ENCODE results near the gene ZBED6. TPM values are rescaled to one million over a fixed set of nuclear protein-coding genes. Genes with fewer than 3 reads are reported as not detected.

The ZBED6 gene
- total and polyA plus RNA-seq, 2 experiments from 2014 or later = 2.6 to 12.8 TPM

- no peak for DNase-seq (ENCODE audit: low spot score)
- peak overlapping the region; percentile 94 for H3K27ac ChIP-seq
- TF ChIP-seq EZH2phosphoT487 (IDR thresholded peaks at IDR 0.05; ENCODE audit: low read depth, severe bottlenecking, unreplicated experiment) = no peak
- TF ChIP-seq CTCF (IDR thresholded peaks at IDR 0.05; ENCODE audit: poor library complexity) = no peak
- TF ChIP-seq EZH2 (IDR thresholded peaks at IDR 0.05; ENCODE audit: borderline replicate concordance) = no peak
Observed at GRCh38 chr1:203768256-203768655, 27.2 kb upstream of the ZBED6 start.

GRCh38 chr1:203769505-203770343 lies 25.7 kb upstream of the ZBED6 start:
- peak; percentile 91 for DNase-seq (ENCODE audit: low spot score)
- Histone ChIP-seq H4K20me1 (ENCODE audit: insufficient read depth, poor library complexity, severe bottlenecking) (no peaks in the 10 kb centered on the region), H3K27ac (peak overlapping the region; percentile 94), H3K9me2 (replicated peaks; ENCODE audit: insufficient read depth) (no peaks in the 10 kb centered on the region), H3K36me3 (replicated peaks; ENCODE audit: insufficient read depth, low read depth) (no peaks in the 10 kb centered on the region), H2AFZ (peak overlapping the region; percentile 10), H3K4me3 (no peak overlapping the region), H3K27me3 (no peaks in the 10 kb centered on the region), H3K4me2 (peak overlapping the region; percentile 58), H3K9me3 (ENCODE audit: low read depth) (no peaks in the 10 kb centered on the region), H3K4me1 (ENCODE audit: insufficient read depth) (peaks cover 6% of the 10 kb centered on the region), H3K79me2 (no peaks in the 10 kb centered on the region)
- 38% methylated on average over 15 of the region's 15 CpGs for WGBS (ENCODE audit: low lambda C conversion rate, missing lambda C conversion rate)
- TF ChIP-seq EZH2 (IDR thresholded peaks at IDR 0.05; ENCODE audit: borderline replicate concordance) = no peak
- TF ChIP-seq CTCF (IDR thresholded peaks at IDR 0.05; ENCODE audit: poor library complexity) = no peak
- no peak for TF ChIP-seq EZH2phosphoT487 (IDR thresholded peaks at IDR 0.05; ENCODE audit: low read depth, severe bottlenecking, unreplicated experiment)

More at GRCh38 chr1:203768256-203768655, 27.2 kb upstream of the ZBED6 start:
- H4K20me1 ChIP-seq (ENCODE audit: insufficient read depth, poor library complexity, severe bottlenecking) = no peaks in the 10 kb centered on the region
- no peaks in the 10 kb centered on the region for H3K36me3 ChIP-seq (replicated peaks; ENCODE audit: insufficient read depth, low read depth)
- H3K27me3 ChIP-seq = no peaks in the 10 kb centered on the region
- no peaks in the 10 kb centered on the region for H3K9me3 ChIP-seq (ENCODE audit: low read depth)
- H3K4me1 ChIP-seq (ENCODE audit: insufficient read depth) = peaks cover 6% of the 10 kb centered on the region
- H2AFZ ChIP-seq = no peak overlapping the region
- no peaks in the 10 kb centered on the region for H3K79me2 ChIP-seq
- no peak overlapping the region for H3K4me2 ChIP-seq
- no peaks in the 10 kb centered on the region for H3K9me2 ChIP-seq (replicated peaks; ENCODE audit: insufficient read depth)
- WGBS (ENCODE audit: low lambda C conversion rate, missing lambda C conversion rate) = 85% methylated on average over 6 of the region's 6 CpGs
- H3K4me3 ChIP-seq = no peak overlapping the region

- Histone ChIP-seq H3K4me1 (ENCODE audit: insufficient read depth) (peaks cover 6% of the 10 kb centered on the region), H3K4me2 (no peak overlapping the region), H3K4me3 (no peak overlapping the region), H3K36me3 (replicated peaks; ENCODE audit: insufficient read depth, low read depth) (no peaks in the 10 kb centered on the region), H2AFZ (no peak overlapping the region), H3K79me2 (no peaks in the 10 kb centered on the region), H3K27ac (no peak overlapping the region), H3K27me3 (no peaks in the 10 kb centered on the region), H3K9me2 (replicated peaks; ENCODE audit: insufficient read depth) (no peaks in the 10 kb centered on the region), H3K9me3 (ENCODE audit: low read depth) (no peaks in the 10 kb centered on the region), H4K20me1 (ENCODE audit: insufficient read depth, poor library complexity, severe bottlenecking) (no peaks in the 10 kb centered on the region)
- DNase-seq (ENCODE audit: low spot score) = peak; percentile 56
- 63% methylated on average over 7 of the region's 7 CpGs for WGBS (ENCODE audit: low lambda C conversion rate, missing lambda C conversion rate)
- no peak for TF ChIP-seq EZH2phosphoT487 (IDR thresholded peaks at IDR 0.05; ENCODE audit: low read depth, severe bottlenecking, unreplicated experiment)
Observed at GRCh38 chr1:203771901-203772301, 23.5 kb upstream of the ZBED6 start.

GRCh38 chr1:203772836-203773235 lies 22.6 kb upstream of the ZBED6 start:
- no peak overlapping the region for H3K4me3 ChIP-seq
- no peaks in the 10 kb centered on the region for H3K79me2 ChIP-seq
- H3K27me3 ChIP-seq = no peaks in the 10 kb centered on the region
- DNase-seq (ENCODE audit: low spot score) = no peak
- H2AFZ ChIP-seq = no peak overlapping the region
- H3K27ac ChIP-seq = no peak overlapping the region
- 81% methylated on average over 1 of the region's 1 CpG for WGBS (ENCODE audit: low lambda C conversion rate, missing lambda C conversion rate)
- H3K4me2 ChIP-seq = no peak overlapping the region
- H3K9me3 ChIP-seq (ENCODE audit: low read depth) = no peaks in the 10 kb centered on the region
- no peaks in the 10 kb centered on the region for H4K20me1 ChIP-seq (ENCODE audit: insufficient read depth, poor library complexity, severe bottlenecking)
- no peaks in the 10 kb centered on the region for H3K36me3 ChIP-seq (replicated peaks; ENCODE audit: insufficient read depth, low read depth)
- H3K4me1 ChIP-seq (ENCODE audit: insufficient read depth) = peaks cover 6% of the 10 kb centered on the region
- H3K9me2 ChIP-seq (replicated peaks; ENCODE audit: insufficient read depth) = no peaks in the 10 kb centered on the region
- TF ChIP-seq EZH2 (IDR thresholded peaks at IDR 0.05; ENCODE audit: borderline replicate concordance) (no peak), CTCF (IDR thresholded peaks at IDR 0.05; ENCODE audit: poor library complexity) (no peak), EZH2phosphoT487 (IDR thresholded peaks at IDR 0.05; ENCODE audit: low read depth, severe bottlenecking, unreplicated experiment) (no peak)
